Suprapubic skin (tissue), 4 donors: Measurements from ENCODE around the gene EIF4G3. TPM values are rescaled to one million over a fixed set of nuclear protein-coding genes. Genes with fewer than 3 reads are reported as not detected.
"Not testable (repeated sequence)": the region's sequence is repeated elsewhere in the genome, so short reads cannot be mapped to it uniquely, and the experiment has no call there.

Experiments used
- DNase-seq, 2 donors: peaks; one replicate each; pipeline ENCODE4 v3.0.0-alpha.2; 2019; ENCODE audit warnings: low spot score in 2 of 2
- H3K27ac ChIP-seq: fragments of 200-600 bp; sonication (generic); one replicate; pipeline ENCODE4 v1.5.1; 2019
- H3K27me3 ChIP-seq: fragments of 200-600 bp; sonication (generic); one replicate; pipeline ENCODE4 v1.5.1; 2019
- H3K36me3 ChIP-seq: fragments of 200-600 bp; sonication (generic); one replicate; pipeline ENCODE4 v1.5.1; 2019
- H3K4me1 ChIP-seq: fragments of 200-600 bp; sonication (generic); one replicate; pipeline ENCODE4 v1.5.1; 2019
- H3K4me3 ChIP-seq: fragments of 200-600 bp; sonication (generic); one replicate; pipeline ENCODE4 v1.5.1; 2019; ENCODE audit warnings: mild to moderate bottlenecking
- H3K9me3 ChIP-seq: fragments of 200-600 bp; sonication (generic); one replicate; pipeline ENCODE4 v1.5.1; 2019
- CTCF ChIP-seq, 2 donors: fragments of 200-600 bp in 1 of 2; fragments of 450-650 bp in 1 of 2; sonication (generic) in 1 of 2; IDR thresholded peaks; one replicate each; pipeline ENCODE4 v1.5.1; 2016 to 2019; ENCODE audit warnings: antibody characterized with exemption in 2 of 2, mild to moderate bottlenecking in 1 of 2, moderate library complexity in 1 of 2
- EP300 ChIP-seq: sonication (generic); formaldehyde crosslinking; IDR thresholded peaks from one replicate; pipeline ENCODE4 v1.6.1; 2017; ENCODE audit warnings: antibody characterized with exemption
- POLR2A ChIP-seq, 2 donors: fragments of 450-650 bp; IDR thresholded peaks; one replicate each; pipeline ENCODE4 v1.6.1; 2017; ENCODE audit warnings: antibody characterized with exemption in 2 of 2, mild to moderate bottlenecking in 2 of 2, moderate library complexity in 2 of 2
- POLR2AphosphoS5 ChIP-seq, 3 donors: sonication (generic); formaldehyde crosslinking; IDR thresholded peaks; one replicate each; pipeline ENCODE4 v1.6.1; 2017; ENCODE audit warnings: antibody characterized with exemption in 3 of 3
- WGBS: methylation state at CpG from one replicate; pipeline ENCODE4 v1.1.5; 2018; 5-methylcytosine and 5-hydroxymethylcytosine counted together
- total RNA-seq, 4 donors: library from RNA; depleted of rRNA; stranded (reverse); fragments of >200 nt; gene quantifications; one replicate each; pipeline ENCODE4 v1.1.0, GENCODE V29; 2016

The EIF4G3 gene
- total RNA-seq, 4 donors from 2014 or later: 32.9 to 40.6 (median 39.5) TPM

- no peaks in the 10 kb centered on the region for H3K27me3 ChIP-seq
- H3K36me3 ChIP-seq: no peaks in the 10 kb centered on the region
- TF ChIP-seq CTCF (IDR thresholded peaks at IDR 0.05): no peak
- TF ChIP-seq POLR2AphosphoS5 (IDR thresholded peaks at IDR 0.05): no peak
- no peak for TF ChIP-seq POLR2A (IDR thresholded peaks at IDR 0.05)
- TF ChIP-seq EP300: no peak
- DNase-seq: no peak
- H3K9me3 ChIP-seq: no peaks in the 10 kb centered on the region
- H3K27ac ChIP-seq: no peak overlapping the region
- 70% methylated on average over 5 of the region's 5 CpGs for WGBS
- no peak overlapping the region for H3K4me3 ChIP-seq
- H3K4me1 ChIP-seq: peaks cover 31% of the 10 kb centered on the region
Measured at GRCh38 chr1:21192284-21192683, 15.6 kb upstream of the EIF4G3 start.

GRCh38 chr1:21190771-21191170 is 14.1 kb upstream of the EIF4G3 start:
- H3K4me1 ChIP-seq: peaks cover 31% of the 10 kb centered on the region
- DNase-seq, H3K36me3 ChIP-seq, H3K4me3 ChIP-seq, H3K9me3 ChIP-seq, H3K27ac ChIP-seq, H3K27me3 ChIP-seq: not testable (repeated sequence)
- WGBS: 37% methylated on average over 2 of the region's 2 CpGs

- Histone ChIP-seq H3K4me3 (no peak overlapping the region), H3K27ac (no peak overlapping the region), H3K4me1 (peaks cover 27% of the 10 kb centered on the region), H3K36me3 (no peaks in the 10 kb centered on the region), H3K27me3 (no peaks in the 10 kb centered on the region), H3K9me3 (no peaks in the 10 kb centered on the region)
- no peak for DNase-seq
- 73% methylated on average over 1 of the region's 1 CpG for WGBS
- TF ChIP-seq EP300: no peak
- no peak for TF ChIP-seq POLR2AphosphoS5 (IDR thresholded peaks at IDR 0.05)
- TF ChIP-seq POLR2A (IDR thresholded peaks at IDR 0.05): no peak
- no peak for TF ChIP-seq CTCF (IDR thresholded peaks at IDR 0.05)
Measured at GRCh38 chr1:21189906-21190500, 13.3 kb upstream of the EIF4G3 start.

GRCh38 chr1:21189421-21189820 is 12.7 kb upstream of the EIF4G3 start:
- Histone ChIP-seq H3K4me1 (peaks cover 28% of the 10 kb centered on the region), H3K36me3 (no peaks in the 10 kb centered on the region), H3K4me3 (no peak overlapping the region), H3K27ac (no peak overlapping the region), H3K27me3 (no peaks in the 10 kb centered on the region), H3K9me3 (no peaks in the 10 kb centered on the region)
- DNase-seq: no peak
- TF ChIP-seq CTCF (IDR thresholded peaks at IDR 0.05) (no peak), EP300 (no peak), POLR2A (IDR thresholded peaks at IDR 0.05) (no peak), POLR2AphosphoS5 (IDR thresholded peaks at IDR 0.05) (no peak)
- WGBS: 42% methylated on average over 3 of the region's 3 CpGs

- H3K36me3 ChIP-seq: no peaks in the 10 kb centered on the region
Measured at GRCh38 chr1:21188235-21188634, 11.5 kb upstream of the EIF4G3 start.

GRCh38 chr1:21185221-21185731 is 8.6 kb upstream of the EIF4G3 start:
- WGBS: 88% methylated on average over 5 of the region's 5 CpGs
- Histone ChIP-seq H3K4me3 (no peak overlapping the region), H3K4me1 (peaks cover 26% of the 10 kb centered on the region), H3K27ac (no peak overlapping the region), H3K9me3 (no peaks in the 10 kb centered on the region), H3K36me3 (no peaks in the 10 kb centered on the region), H3K27me3 (no peaks in the 10 kb centered on the region)
- DNase-seq: no peak
- TF ChIP-seq POLR2A (IDR thresholded peaks at IDR 0.05) (no peak), CTCF (IDR thresholded peaks at IDR 0.05) (no peak), POLR2AphosphoS5 (IDR thresholded peaks at IDR 0.05) (no peak), EP300 (no peak)

More at GRCh38 chr1:21188235-21188634, 11.5 kb upstream of the EIF4G3 start:
- DNase-seq: no peak
- TF ChIP-seq POLR2A (IDR thresholded peaks at IDR 0.05): no peak
- H3K27me3 ChIP-seq: no peaks in the 10 kb centered on the region
- H3K9me3 ChIP-seq: no peaks in the 10 kb centered on the region
- WGBS: 70% methylated on average over 3 of the region's 3 CpGs
- H3K4me1 ChIP-seq: peaks cover 31% of the 10 kb centered on the region
- no peak overlapping the region for H3K4me3 ChIP-seq
- no peak overlapping the region for H3K27ac ChIP-seq
